Ovary (tissue), 9 donors: ENCODE results near the gene NEDD1. TPM values are rescaled to one million over a fixed set of nuclear protein-coding genes. Genes with fewer than 3 reads are reported as not detected.
A peak's percentile ranks its signal among the peaks of the same experiment; 100 is the strongest.

ENCODE experiments used
- DNase-seq, 5 donors: peaks; one replicate each; pipeline ENCODE4 v3.0.0-alpha.2; 2019 to 2020
- H3K27ac ChIP-seq, 2 donors: fragments of 200-600 bp; one replicate each; pipeline versions ENCODE4 v1.5.1 to v1.8.0; 2019 to 2022
- H3K27me3 ChIP-seq: fragments of 200-600 bp; one replicate; pipeline ENCODE4 v1.8.0; 2022
- H3K36me3 ChIP-seq: fragments of 200-600 bp; sonication (generic); one replicate; pipeline ENCODE4 v1.5.1; 2019
- H3K4me1 ChIP-seq: one replicate; pipeline ENCODE4 v1.8.1; 2013; ENCODE audit warnings: mild to moderate bottlenecking, moderate library complexity; ENCODE audit not compliant: insufficient read depth
- H3K4me3 ChIP-seq: fragments of 200-600 bp; sonication (generic); one replicate; pipeline ENCODE4 v1.5.1; 2017
- H3K9me3 ChIP-seq, 2 donors: fragments of 200-600 bp in 1 of 2; sonication (generic) in 1 of 2; one replicate each; pipeline versions ENCODE4 v1.5.1 to v1.8.1; 2013 to 2019; ENCODE audit warnings: mild to moderate bottlenecking in 1 of 2, moderate library complexity in 1 of 2
- EP300 ChIP-seq: sonication (generic); formaldehyde crosslinking; IDR thresholded peaks from one replicate; pipeline ENCODE4 v1.6.1; 2017; ENCODE audit warnings: antibody characterized with exemption
- POLR2A ChIP-seq: fragments of 450-650 bp; IDR thresholded peaks from one replicate; pipeline ENCODE4 v1.6.1; 2017; ENCODE audit warnings: antibody characterized with exemption, mild to moderate bottlenecking, moderate library complexity
- WGBS, 3 donors: extraction: QIAGEN DNeasy Blood & Tissue Kit in 1 of 3; methylation state at CpG; one replicate each; pipeline versions ENCODE4 v1.1.5 to v1.1.7; 2013 to 2017; 5-methylcytosine and 5-hydroxymethylcytosine counted together
- intact Hi-C, 4 donors: fragments of 100-400 bp; cut with DNase I; formaldehyde crosslinking; loops; one replicate each; pipeline versions ENCODE4 v1.11.0 to v1.15.1; 2022 to 2023
- polyA plus RNA-seq, 2 donors: library from polyadenylated mRNA; stranded (reverse); fragments of 200-250 nt in 1 of 2; fragments of 350-450 nt in 1 of 2; fragmentation: Illumina TruSeq in 1 of 2; extraction: RNeasy Lipid Tissue Mini Kit (QIAGEN cat#74804) in 1 of 2; gene quantifications; one replicate each; pipeline ENCODE4 v1.2.3, GENCODE V29; 2013 to 2014
- total RNA-seq, 7 donors: library from RNA; depleted of rRNA in 2 of 7; stranded (reverse); fragments of >200 nt in 2 of 7; fragmentation: NEBNext Ultra II Directional in 3 of 7; extraction: Animal tissue kit (Norgen Biotek cat#: 25700) in 3 of 7; gene quantifications; one replicate each; pipeline versions ENCODE4 v1.1.0 to v1.2.4, GENCODE V29; 2016 to 2023
- TF ChIP-seq, protein P1 (sequence below), 3 donors: fragments of 450-650 bp in 2 of 3; fragments of 200-600 bp in 1 of 3; IDR thresholded peaks; one replicate each; pipeline versions ENCODE4 v1.5.1 to v1.8.0; 2016 to 2022; ENCODE audit warnings: antibody characterized with exemption in 3 of 3, mild to moderate bottlenecking in 1 of 3
- donor health status: DM: no; HTN: no; CAD: no; lungs with moderate emphysema.
- donor health status: DM: no; HTN: no; CAD: no.
- donor health status: Bipolar disorder and iron deficiency.
- donor health status: DM: yes; HTN: yes; CAD: no.
- donor health status: DM: no; HTN: no; CAD: no.
- donor health status: DM: yes; HTN: yes; CAD: no.

NEDD1 gene
- total and polyA plus RNA-seq, 9 donors, result 7.9 to 16.3 (median 14.1) TPM

DNA sequence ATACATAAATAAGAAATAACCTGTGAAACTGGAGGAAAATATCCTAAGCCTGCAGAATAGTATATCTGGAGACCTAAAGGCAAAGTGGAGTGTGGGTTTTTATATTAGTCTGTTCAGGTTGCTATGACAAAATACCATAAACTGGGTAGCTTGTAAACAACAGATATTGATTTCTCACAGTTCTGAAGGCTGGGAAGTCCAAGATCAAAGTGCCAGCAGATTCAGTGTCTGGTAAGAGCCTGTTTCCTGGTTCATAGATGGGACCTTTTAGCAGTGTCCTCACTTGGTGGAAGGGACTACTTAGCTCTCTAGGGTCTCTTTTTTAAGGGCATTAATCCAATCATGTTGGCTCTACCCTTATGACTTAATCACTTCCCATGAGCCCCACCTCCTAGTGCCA is 25.4 kb upstream of the NEDD1 start:
- Histone ChIP-seq H3K27ac (no peak overlapping the region), H3K36me3 (no peaks in the 10 kb centered on the region), H3K9me3 (no peaks in the 10 kb centered on the region), H3K27me3 (no peaks in the 10 kb centered on the region), H3K4me3 (no peak overlapping the region), H3K4me1 (no peaks in the 10 kb centered on the region)
- intact Hi-C loops, result no loop called here
- no peak for TF ChIP-seq EP300
- TF ChIP-seq, protein P1, sequence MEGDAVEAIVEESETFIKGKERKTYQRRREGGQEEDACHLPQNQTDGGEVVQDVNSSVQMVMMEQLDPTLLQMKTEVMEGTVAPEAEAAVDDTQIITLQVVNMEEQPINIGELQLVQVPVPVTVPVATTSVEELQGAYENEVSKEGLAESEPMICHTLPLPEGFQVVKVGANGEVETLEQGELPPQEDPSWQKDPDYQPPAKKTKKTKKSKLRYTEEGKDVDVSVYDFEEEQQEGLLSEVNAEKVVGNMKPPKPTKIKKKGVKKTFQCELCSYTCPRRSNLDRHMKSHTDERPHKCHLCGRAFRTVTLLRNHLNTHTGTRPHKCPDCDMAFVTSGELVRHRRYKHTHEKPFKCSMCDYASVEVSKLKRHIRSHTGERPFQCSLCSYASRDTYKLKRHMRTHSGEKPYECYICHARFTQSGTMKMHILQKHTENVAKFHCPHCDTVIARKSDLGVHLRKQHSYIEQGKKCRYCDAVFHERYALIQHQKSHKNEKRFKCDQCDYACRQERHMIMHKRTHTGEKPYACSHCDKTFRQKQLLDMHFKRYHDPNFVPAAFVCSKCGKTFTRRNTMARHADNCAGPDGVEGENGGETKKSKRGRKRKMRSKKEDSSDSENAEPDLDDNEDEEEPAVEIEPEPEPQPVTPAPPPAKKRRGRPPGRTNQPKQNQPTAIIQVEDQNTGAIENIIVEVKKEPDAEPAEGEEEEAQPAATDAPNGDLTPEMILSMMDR (IDR thresholded peaks at IDR 0.05), result no peak
- TF ChIP-seq POLR2A, result no peak
- no peak for DNase-seq

DNA sequence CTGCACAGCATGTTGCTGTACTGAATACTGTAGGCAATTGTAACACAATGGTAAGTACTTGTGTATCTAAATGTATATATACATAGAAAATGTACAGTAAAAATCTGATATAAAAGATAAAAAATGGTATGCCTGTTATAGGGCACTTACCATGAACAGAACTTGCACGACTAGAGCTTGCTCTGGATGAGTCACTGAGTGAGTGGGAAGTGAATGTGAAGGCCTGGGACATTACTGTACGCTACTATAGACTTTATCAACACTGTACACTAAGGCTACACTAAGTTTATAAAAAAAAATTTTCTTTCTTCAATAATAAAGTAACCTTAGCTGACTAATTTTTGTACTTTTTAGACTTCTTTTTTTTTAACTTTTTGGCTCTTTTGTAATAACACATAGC is 24.2 kb upstream of the NEDD1 start:
- H3K27ac ChIP-seq, result no peak overlapping the region
- no peak for TF ChIP-seq EP300
- TF ChIP-seq POLR2A, result no peak
- TF ChIP-seq, protein P1 (IDR thresholded peaks at IDR 0.05), result no peak
- H3K9me3 ChIP-seq, result no peaks in the 10 kb centered on the region
- H3K36me3 ChIP-seq, result no peaks in the 10 kb centered on the region
- no peak overlapping the region for H3K4me3 ChIP-seq
- H3K27me3 ChIP-seq, result no peaks in the 10 kb centered on the region
- no peak for DNase-seq
- intact Hi-C loops, result no loop called here
- no peaks in the 10 kb centered on the region for H3K4me1 ChIP-seq
- WGBS, 3 donors, result 11 to 30% (median 13%) methylated on average over 2 of the region's 2 CpGs

DNA sequence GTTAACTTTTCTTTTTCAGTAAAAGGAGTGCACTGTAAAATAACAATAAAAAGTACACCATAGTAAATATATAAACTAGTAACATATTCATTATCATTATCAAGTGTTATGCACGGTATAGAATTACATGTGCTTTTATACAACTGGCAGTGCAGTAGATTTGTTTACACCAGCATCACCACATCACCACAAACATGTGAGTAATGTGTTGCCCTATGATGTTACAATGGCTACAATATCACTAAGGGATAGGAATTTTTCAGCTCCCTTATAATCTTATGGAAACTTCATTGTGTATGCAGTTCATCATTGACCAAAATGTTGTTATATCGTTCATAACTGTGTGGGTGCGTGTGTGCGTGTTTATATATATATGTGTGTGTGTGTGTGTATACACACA is 23.5 kb upstream of the NEDD1 start:
- intact Hi-C loops, result no loop called here
- TF ChIP-seq EP300, result no peak
- no peak for TF ChIP-seq POLR2A
- TF ChIP-seq, protein P1 (IDR thresholded peaks at IDR 0.05), result no peak
- 73 to 78% (median 74%) methylated on average over 4 of the region's 4 CpGs for WGBS, 3 donors
- DNase-seq, result no peak
- no peaks in the 10 kb centered on the region for H3K36me3 ChIP-seq
- no peaks in the 10 kb centered on the region for H3K4me1 ChIP-seq
- H3K27me3 ChIP-seq, result no peaks in the 10 kb centered on the region
- H3K27ac ChIP-seq, result no peak overlapping the region
- H3K4me3 ChIP-seq, result no peak overlapping the region
- no peaks in the 10 kb centered on the region for H3K9me3 ChIP-seq

DNA sequence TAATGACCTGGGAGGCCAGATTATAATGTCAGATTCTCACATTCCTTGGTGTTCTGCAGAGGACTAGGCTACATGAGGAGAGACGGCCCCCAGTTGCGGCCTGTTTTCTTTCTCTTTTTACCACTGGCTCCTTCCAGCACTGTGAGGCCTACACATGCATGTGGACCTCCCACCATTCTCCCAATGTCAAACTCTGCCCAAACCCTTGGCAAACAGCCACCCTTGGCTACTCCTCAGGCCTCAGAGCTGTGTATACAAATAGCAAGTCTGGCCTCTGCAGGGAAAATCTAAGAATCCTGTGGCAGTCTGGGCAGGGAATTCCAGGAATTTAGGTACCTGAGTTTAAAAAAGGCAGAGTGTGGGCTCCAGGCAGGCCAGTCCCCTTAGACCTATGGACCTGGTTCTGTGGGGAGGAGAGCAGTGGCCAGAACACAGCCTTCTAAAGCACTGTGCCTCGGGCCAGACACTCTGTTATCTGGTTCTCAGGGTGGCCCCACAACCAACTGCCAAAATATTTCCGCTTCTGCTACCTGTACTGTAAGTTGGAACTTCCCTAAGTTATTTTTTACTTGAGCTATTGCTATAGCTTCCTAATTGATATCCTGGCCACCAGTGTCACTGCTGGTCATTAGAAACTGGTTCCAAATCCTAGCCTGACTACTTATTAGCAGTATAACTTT is 19.9 kb upstream of the NEDD1 start:
- Histone ChIP-seq H3K4me3 (no peak overlapping the region), H3K9me3 (no peaks in the 10 kb centered on the region), H3K27ac (no peak overlapping the region), H3K4me1 (no peaks in the 10 kb centered on the region), H3K36me3 (no peaks in the 10 kb centered on the region), H3K27me3 (no peaks in the 10 kb centered on the region)
- no peak for TF ChIP-seq EP300
- TF ChIP-seq, protein P1 (IDR thresholded peaks at IDR 0.05), result no peak
- TF ChIP-seq POLR2A, result no peak
- peak in 4 of 5 donors; percentile 34 to 57 (median 42) for DNase-seq
- intact Hi-C loops, result no loop called here
- WGBS, 3 donors, result 24 to 29% (median 24%) methylated on average over 4 of the region's 4 CpGs
